ENCODE measurements around the gene CYP26B1. TPM values are rescaled to one million over a fixed set of nuclear protein-coding genes. Genes with fewer than 3 reads are reported as not detected.

Gene CYP26B1
- total and polyA plus RNA-seq, 2 donors from 2014 or later, result 2.5 to 3.1 TPM

- Histone ChIP-seq H3K36me3 (ENCODE audit: control insufficient read depth in 2 of 3, insufficient read depth in 3 of 3, low read length in 3 of 3) (no peaks in the 10 kb centered on the region), H3K27ac (ENCODE audit: low read depth in 2 of 2, low read length in 2 of 2) (no peak overlapping the region), H3K9ac (ENCODE audit: low read length in 3 of 3) (no peak overlapping the region), H3K27me3 (ENCODE audit: control insufficient read depth, insufficient read depth, low read length) (peaks cover 4% of the 10 kb centered on the region), H3K9me3 (ENCODE audit: control insufficient read depth in 2 of 3, insufficient read depth in 1 of 3, low read length in 3 of 3) (no peaks in the 10 kb centered on the region), H3K4me1 (ENCODE audit: control insufficient read depth in 2 of 3, insufficient read depth in 2 of 3, low read depth in 1 of 3, low read length in 3 of 3) (peaks cover 0 to 5% (median 0%) of the 10 kb centered on the region in 3 donors), H3K4me3 (ENCODE audit: low read length in 3 of 3) (no peak overlapping the region)
- intact Hi-C loops (cut with DNase I), result loop anchor here (10.0 kb wide), 1 partner anchor 206 kb away; no protein-coding TSS in a partner anchor
- TF ChIP-seq CTCF (IDR thresholded peaks at IDR 0.05; ENCODE audit: borderline replicate concordance, extremely low read depth, insufficient read depth), result no peak
- FAIRE-seq (no peak), DNase-seq (peak in 1 of 5 donors; percentile 41)
Observed at GRCh38 chr2:72140621-72140960, 7.1 kb downstream of the CYP26B1 start.

- Histone ChIP-seq H3K9ac (ENCODE audit: low read length in 3 of 3) (no peak overlapping the region), H3K4me1 (ENCODE audit: control insufficient read depth in 2 of 3, insufficient read depth in 2 of 3, low read depth in 1 of 3, low read length in 3 of 3) (peaks cover 0 to 5% (median 0%) of the 10 kb centered on the region in 3 donors), H3K4me3 (ENCODE audit: low read length in 3 of 3) (no peak overlapping the region), H3K27me3 (ENCODE audit: control insufficient read depth, insufficient read depth, low read length) (peaks cover 3% of the 10 kb centered on the region), H3K36me3 (ENCODE audit: control insufficient read depth in 2 of 3, insufficient read depth in 3 of 3, low read length in 3 of 3) (no peaks in the 10 kb centered on the region), H3K27ac (ENCODE audit: low read depth in 2 of 2, low read length in 2 of 2) (no peak overlapping the region), H3K9me3 (ENCODE audit: control insufficient read depth in 2 of 3, insufficient read depth in 1 of 3, low read length in 3 of 3) (no peaks in the 10 kb centered on the region)
- no peak for FAIRE-seq
- peak in 2 of 5 donors; percentile 45 to 68 for DNase-seq
- TF ChIP-seq CTCF (IDR thresholded peaks at IDR 0.05; ENCODE audit: borderline replicate concordance, extremely low read depth, insufficient read depth), result no peak
- intact Hi-C loops (cut with DNase I), result loop anchor here (10.0 kb wide), 1 partner anchor 205 kb away; no protein-coding TSS in a partner anchor
Observed at GRCh38 chr2:72139874-72140620, 7.6 kb downstream of the CYP26B1 start.

DNA sequence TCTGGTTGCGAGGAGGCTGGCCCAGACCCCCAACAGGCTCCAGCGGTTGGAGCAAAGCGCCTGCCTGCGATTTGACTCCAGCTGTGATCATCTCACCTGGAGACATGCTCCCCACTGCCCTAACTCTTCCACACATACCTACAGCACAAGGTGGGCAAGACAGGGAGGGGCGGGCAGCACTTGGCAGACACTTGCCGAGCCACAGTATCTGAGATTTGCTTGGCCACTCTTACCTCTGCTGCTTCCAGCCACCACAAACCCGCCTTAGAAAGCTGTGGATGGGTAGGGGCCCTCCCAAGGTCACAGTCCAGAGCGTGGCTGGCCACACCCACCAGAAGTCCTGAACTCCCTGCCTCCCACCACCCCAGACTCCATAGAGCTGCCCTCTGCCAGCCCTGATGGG, 8.2 kb downstream of the CYP26B1 start:
- Histone ChIP-seq H3K27me3 (ENCODE audit: control insufficient read depth, insufficient read depth, low read length) (peaks cover 3% of the 10 kb centered on the region), H3K4me3 (ENCODE audit: low read length in 3 of 3) (no peak overlapping the region), H3K36me3 (ENCODE audit: control insufficient read depth in 2 of 3, insufficient read depth in 3 of 3, low read length in 3 of 3) (no peaks in the 10 kb centered on the region), H3K27ac (ENCODE audit: low read depth in 2 of 2, low read length in 2 of 2) (no peak overlapping the region), H3K4me1 (ENCODE audit: control insufficient read depth in 2 of 3, insufficient read depth in 2 of 3, low read depth in 1 of 3, low read length in 3 of 3) (peaks cover 0 to 5% (median 0%) of the 10 kb centered on the region in 3 donors), H3K9ac (ENCODE audit: low read length in 3 of 3) (no peak overlapping the region), H3K9me3 (ENCODE audit: control insufficient read depth in 2 of 3, insufficient read depth in 1 of 3, low read length in 3 of 3) (no peaks in the 10 kb centered on the region)
- DNase-seq (no peak), FAIRE-seq (no peak)
- intact Hi-C loops (cut with DNase I), result no loop called here
- no peak for TF ChIP-seq CTCF (IDR thresholded peaks at IDR 0.05; ENCODE audit: borderline replicate concordance, extremely low read depth, insufficient read depth)

Data from kidney (tissue), 14 donors.